Measurements from ENCODE around the gene TLE5. TPM values are rescaled to one million over a fixed set of nuclear protein-coding genes. Genes with fewer than 3 reads are reported as not detected.

Gene TLE5
- total RNA-seq, 4 donors from 2014 or later = 502 to 905 (median 558) TPM

GRCh38 chr19:3075605-3076431 is 13.5 kb upstream of the TLE5 start:
- 2 to 13% methylated on average over 6 to 7 of the region's 41 CpGs for WGBS, 2 donors (ENCODE audit: low coverage in 1 of 2)
- TF ChIP-seq POLR2A (IDR thresholded peaks at IDR 0.05) (no peak), CTCF (IDR thresholded peaks at IDR 0.05) (peak in 3 of 4 experiments; percentile 89 to 95 (median 95))
- Histone ChIP-seq H3K27ac (peak overlapping the region in 1 of 4 donors; percentile 30), H3K36me3 (no peaks in the 10 kb centered on the region), H3K27me3 (no peaks in the 10 kb centered on the region), H3K4me1 (peaks cover 0 to 25% (median 8%) of the 10 kb centered on the region in 3 donors), H3K4me3 (no peak overlapping the region), H3K9me3 (no peaks in the 10 kb centered on the region)
- ATAC-seq = peak; percentile 60

DNA sequence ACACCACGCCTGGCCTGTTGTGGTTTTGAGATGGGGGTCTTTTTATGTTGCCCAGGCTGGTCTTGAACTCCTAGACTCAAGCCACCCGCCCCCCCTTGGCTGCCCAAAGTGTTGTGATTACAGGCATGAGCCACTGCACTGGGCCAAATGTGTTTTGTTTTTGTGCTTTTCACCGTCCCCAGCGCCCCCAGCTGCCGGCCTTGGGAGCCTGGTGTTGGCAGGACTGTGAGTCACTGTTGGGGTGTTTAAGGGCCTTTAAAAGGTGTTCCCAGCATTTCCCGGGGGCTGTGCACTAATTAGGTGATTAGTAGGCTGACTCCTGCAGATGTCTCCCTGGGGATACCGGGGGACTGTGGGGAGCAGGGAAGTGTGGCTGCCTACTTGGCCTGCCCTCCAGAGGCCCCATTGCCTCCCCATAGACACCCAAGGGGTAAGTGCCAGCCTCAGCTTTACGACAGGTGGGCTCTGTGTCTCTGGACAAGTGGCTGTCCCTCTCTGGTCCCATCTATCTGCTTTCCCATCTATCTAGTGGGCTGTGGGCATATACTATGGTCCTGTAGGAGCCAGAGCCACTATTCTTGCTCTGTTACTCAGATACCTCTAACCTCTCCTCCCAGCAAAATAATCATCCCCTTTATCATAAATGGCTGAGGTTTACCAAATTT is 11.8 kb upstream of the TLE5 start:
- H3K36me3 ChIP-seq = no peaks in the 10 kb centered on the region
- 64 to 100% methylated on average over 1 to 3 of the region's 8 CpGs for WGBS, 2 donors (ENCODE audit: low coverage in 1 of 2)
- peak overlapping the region in 2 of 4 donors; percentile 43 to 56 for H3K27ac ChIP-seq
- peaks cover 0 to 14% (median 0%) of the 10 kb centered on the region in 3 donors for H3K4me1 ChIP-seq
- no peaks in the 10 kb centered on the region for H3K27me3 ChIP-seq
- TF ChIP-seq POLR2AphosphoS5 (IDR thresholded peaks at IDR 0.05) (no peak), CTCF (IDR thresholded peaks at IDR 0.05) (peak in 1 of 4 experiments; percentile 21)
- no peak overlapping the region for H3K4me3 ChIP-seq
- no peak for ATAC-seq
- no peaks in the 10 kb centered on the region for H3K9me3 ChIP-seq

DNA sequence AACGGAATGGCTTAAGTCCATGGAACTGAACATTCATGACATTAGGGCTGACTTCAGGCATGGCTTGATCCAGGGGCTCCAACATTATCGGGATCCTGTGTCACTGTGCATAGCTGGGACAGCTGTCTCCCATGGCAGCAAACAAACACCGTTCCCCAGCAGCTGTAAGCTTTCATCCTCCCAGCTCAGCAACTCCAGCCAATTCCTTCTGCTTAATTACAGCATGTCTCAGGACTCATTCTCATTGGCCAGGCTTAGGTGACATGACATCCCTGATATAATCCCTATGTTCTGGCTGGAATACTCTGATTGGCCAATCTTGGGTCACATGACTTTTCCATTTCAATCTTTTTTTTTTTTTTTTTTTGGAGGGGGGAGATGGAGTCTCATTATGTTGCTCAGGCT is 10.9 kb upstream of the TLE5 start:
- TF ChIP-seq CTCF (IDR thresholded peaks at IDR 0.05) (no peak), POLR2A (IDR thresholded peaks at IDR 0.05) (no peak), POLR2AphosphoS5 (IDR thresholded peaks at IDR 0.05) (peak; percentile 57), EP300 (IDR thresholded peaks at IDR 0.05) (no peak)
- WGBS, 2 donors (ENCODE audit: low coverage in 1 of 2) = 0 to 27% methylated on average over 2 to 3 of the region's 3 CpGs
- Histone ChIP-seq H3K36me3 (no peaks in the 10 kb centered on the region), H3K4me1 (peaks cover 0 to 14% (median 0%) of the 10 kb centered on the region in 3 donors), H3K27ac (peak overlapping the region in 1 of 4 donors; percentile 56), H3K27me3 (no peaks in the 10 kb centered on the region), H3K4me3 (no peak overlapping the region), H3K9me3 (no peaks in the 10 kb centered on the region)
- ATAC-seq = peak; percentile 88

DNA sequence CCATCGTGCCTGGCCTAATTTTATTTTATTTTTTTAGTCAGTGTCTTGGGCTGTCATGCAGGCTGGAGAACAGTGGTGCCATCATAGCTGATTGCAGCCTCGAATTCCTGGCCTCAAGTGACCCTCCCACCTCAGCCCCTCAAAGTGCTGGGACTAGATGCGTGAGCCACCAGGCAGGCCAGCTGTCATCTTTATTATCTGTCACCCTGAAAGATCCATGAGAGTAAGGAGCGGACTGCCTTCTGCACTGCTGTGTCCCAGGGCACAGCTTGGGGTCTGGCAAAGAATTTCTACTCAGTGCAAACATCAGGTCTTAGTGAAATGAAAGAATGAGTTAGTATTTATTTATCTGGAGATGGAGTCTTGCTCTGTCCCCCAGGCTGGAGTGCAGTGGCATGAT is 9.5 kb upstream of the TLE5 start:
- H3K4me1 ChIP-seq = peaks cover 0 to 14% (median 0%) of the 10 kb centered on the region in 3 donors
- H3K9me3 ChIP-seq = no peaks in the 10 kb centered on the region
- H3K36me3 ChIP-seq = no peaks in the 10 kb centered on the region
- TF ChIP-seq POLR2A (IDR thresholded peaks at IDR 0.05) = no peak
- no peak for TF ChIP-seq CTCF (IDR thresholded peaks at IDR 0.05)
- TF ChIP-seq EP300 (IDR thresholded peaks at IDR 0.05) = no peak
- TF ChIP-seq POLR2AphosphoS5 (IDR thresholded peaks at IDR 0.05) = no peak
- WGBS, 2 donors (ENCODE audit: low coverage in 1 of 2) = 50 to 61% methylated on average over 2 to 4 of the region's 4 CpGs
- peak overlapping the region in 1 of 4 donors; percentile 24 for H3K27ac ChIP-seq
- no peaks in the 10 kb centered on the region for H3K27me3 ChIP-seq
- ATAC-seq = no peak
- no peak overlapping the region for H3K4me3 ChIP-seq

All from gastroesophageal sphincter (tissue), 4 donors.